ENCODE results near the gene PATJ.

DNA sequence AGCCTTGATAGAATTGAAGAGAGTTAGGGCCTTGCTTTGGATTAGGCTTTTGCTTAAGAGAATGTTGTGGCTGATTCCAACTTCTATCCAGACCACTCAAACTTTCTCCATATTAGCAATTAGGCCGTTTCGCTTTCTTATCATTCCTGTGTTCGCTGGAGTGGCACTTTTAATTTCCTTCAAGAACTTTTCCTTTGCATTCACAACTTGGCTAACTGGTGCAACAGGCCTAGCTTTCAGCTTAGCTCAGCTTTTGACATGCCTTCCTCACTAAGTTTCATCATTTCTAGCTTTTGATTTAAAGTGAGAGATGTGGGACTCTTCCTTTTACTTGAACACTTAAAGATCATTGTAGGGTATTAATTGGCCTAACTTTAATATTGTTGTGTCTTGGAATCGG lies 268.7 kb downstream of the PATJ start:
- TF ChIP-seq, protein P1, sequence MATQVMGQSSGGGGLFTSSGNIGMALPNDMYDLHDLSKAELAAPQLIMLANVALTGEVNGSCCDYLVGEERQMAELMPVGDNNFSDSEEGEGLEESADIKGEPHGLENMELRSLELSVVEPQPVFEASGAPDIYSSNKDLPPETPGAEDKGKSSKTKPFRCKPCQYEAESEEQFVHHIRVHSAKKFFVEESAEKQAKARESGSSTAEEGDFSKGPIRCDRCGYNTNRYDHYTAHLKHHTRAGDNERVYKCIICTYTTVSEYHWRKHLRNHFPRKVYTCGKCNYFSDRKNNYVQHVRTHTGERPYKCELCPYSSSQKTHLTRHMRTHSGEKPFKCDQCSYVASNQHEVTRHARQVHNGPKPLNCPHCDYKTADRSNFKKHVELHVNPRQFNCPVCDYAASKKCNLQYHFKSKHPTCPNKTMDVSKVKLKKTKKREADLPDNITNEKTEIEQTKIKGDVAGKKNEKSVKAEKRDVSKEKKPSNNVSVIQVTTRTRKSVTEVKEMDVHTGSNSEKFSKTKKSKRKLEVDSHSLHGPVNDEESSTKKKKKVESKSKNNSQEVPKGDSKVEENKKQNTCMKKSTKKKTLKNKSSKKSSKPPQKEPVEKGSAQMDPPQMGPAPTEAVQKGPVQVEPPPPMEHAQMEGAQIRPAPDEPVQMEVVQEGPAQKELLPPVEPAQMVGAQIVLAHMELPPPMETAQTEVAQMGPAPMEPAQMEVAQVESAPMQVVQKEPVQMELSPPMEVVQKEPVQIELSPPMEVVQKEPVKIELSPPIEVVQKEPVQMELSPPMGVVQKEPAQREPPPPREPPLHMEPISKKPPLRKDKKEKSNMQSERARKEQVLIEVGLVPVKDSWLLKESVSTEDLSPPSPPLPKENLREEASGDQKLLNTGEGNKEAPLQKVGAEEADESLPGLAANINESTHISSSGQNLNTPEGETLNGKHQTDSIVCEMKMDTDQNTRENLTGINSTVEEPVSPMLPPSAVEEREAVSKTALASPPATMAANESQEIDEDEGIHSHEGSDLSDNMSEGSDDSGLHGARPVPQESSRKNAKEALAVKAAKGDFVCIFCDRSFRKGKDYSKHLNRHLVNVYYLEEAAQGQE (IDR thresholded peaks at IDR 0.05; ENCODE audit: insufficient read depth in 1 of 2, low read depth in 2 of 2, low read length in 2 of 2): no peak
- TF ChIP-seq TAF1 (IDR thresholded peaks at IDR 0.05; ENCODE audit: borderline replicate concordance, insufficient read depth, low read length) (no peak), POLR2AphosphoS5 (IDR thresholded peaks at IDR 0.05; ENCODE audit: low read depth, low read length) (no peak), SIN3A (IDR thresholded peaks at IDR 0.05; ENCODE audit: borderline replicate concordance, insufficient read depth, low read length) (no peak), FOXP2 (optimal IDR thresholded peaks at IDR 0.05; ENCODE audit: borderline replicate concordance, extremely low read depth, extremely low read length, insufficient read depth) (no peak)
